Measurements from ENCODE around the gene MALAT1.
"Not testable (repeated sequence)": the region's sequence is repeated elsewhere in the genome, so short reads cannot be mapped to it uniquely, and the experiment has no call there.

MALAT1 gene

GRCh38 chr11:65499713-65500386 lies 1.0 kb downstream of the MALAT1 start:
- FAIRE-seq = no peak

GRCh38 chr11:65500387-65501185 lies 1.7 kb downstream of the MALAT1 start:
- no peak for FAIRE-seq

GRCh38 chr11:65501186-65501471 lies 2.3 kb downstream of the MALAT1 start:
- no peak for FAIRE-seq

- FAIRE-seq = no peak
These were observed 2.8 kb downstream of the MALAT1 start for GRCh38 chr11:65501472-65502273.

- FAIRE-seq = no peak
These were observed 3.4 kb downstream of the MALAT1 start for GRCh38 chr11:65502274-65502554.

- FAIRE-seq = no peak
These were observed 3.9 kb downstream of the MALAT1 start for GRCh38 chr11:65502555-65503367.

- no peak for FAIRE-seq
These were observed 4.6 kb downstream of the MALAT1 start for GRCh38 chr11:65503368-65503948.

- FAIRE-seq = no peak
These were observed 5.3 kb downstream of the MALAT1 start for GRCh38 chr11:65503949-65504673.

- FAIRE-seq = no peak
These were observed 6.0 kb downstream of the MALAT1 start for GRCh38 chr11:65504674-65505465.

- no peak for FAIRE-seq
These were observed 6.8 kb downstream of the MALAT1 start for GRCh38 chr11:65505466-65506289.

- no peak for FAIRE-seq
These were observed 7.5 kb downstream of the MALAT1 start for GRCh38 chr11:65506290-65506771.

- FAIRE-seq = peak; percentile 68
These were observed 8.1 kb downstream of the MALAT1 start for GRCh38 chr11:65506772-65507505.

GRCh38 chr11:65512311-65512710 lies 13.5 kb downstream of the MALAT1 start:
- FAIRE-seq = not testable (repeated sequence)

GRCh38 chr11:65516135-65516968 lies 17.5 kb downstream of the MALAT1 start:
- FAIRE-seq = no peak

GRCh38 chr11:65518941-65519549 lies 20.2 kb downstream of the MALAT1 start:
- not testable (repeated sequence) for FAIRE-seq

- FAIRE-seq = not testable (repeated sequence)
These were observed 23.1 kb downstream of the MALAT1 start for GRCh38 chr11:65521777-65522521.
